Activated CD4-positive, alpha-beta memory T cell treated with anti-CD3 and anti-CD28 coated beads for 36 hours (primary cell): ENCODE results near the gene ZNF502. TPM values are rescaled to one million over a fixed set of nuclear protein-coding genes. Genes with fewer than 3 reads are reported as not detected.
"Not testable (repeated sequence)": the region's sequence is repeated elsewhere in the genome, so short reads cannot be mapped to it uniquely, and the experiment has no call there.

Source experiments
- CTCF ChIA-PET: fragments of 350-600 bp; sonication (Branson Sonifier 250); formaldehyde crosslinking; loops from one replicate; lab custom pipeline; 2021; ENCODE audit warnings: antibody characterized with exemption, inconsistent platforms; lab: Charles Lee
- POLR2A ChIA-PET: fragments of 350-600 bp; sonication (Branson Sonifier 250); formaldehyde crosslinking; loops from one replicate; lab custom pipeline; 2021; ENCODE audit warnings: antibody characterized with exemption; lab: Charles Lee
- DNase-seq: peaks from one replicate; pipeline ENCODE4 v3.0.0-alpha.2; 2020
- H3K27ac Mint-ChIP-seq: one replicate; pipeline ENCODE4 v1.8.0; 2021; ENCODE audit warnings: mixed read lengths
- H3K27me3 Mint-ChIP-seq: one replicate; pipeline ENCODE4 v1.8.0; 2021; ENCODE audit warnings: mixed read lengths
- H3K36me3 Mint-ChIP-seq: one replicate; pipeline ENCODE4 v1.8.0; 2021; ENCODE audit warnings: mixed read lengths
- H3K4me1 Mint-ChIP-seq: one replicate; pipeline ENCODE4 v1.8.0; 2021; ENCODE audit warnings: low read depth, mixed read lengths
- H3K4me3 Mint-ChIP-seq: one replicate; pipeline ENCODE4 v1.8.0; 2021; ENCODE audit warnings: mild to moderate bottlenecking, mixed read lengths
- H3K9me3 Mint-ChIP-seq: one replicate; pipeline ENCODE4 v1.8.0; 2021; ENCODE audit warnings: mixed read lengths
- intact Hi-C: fragments of 100-400 bp; cut with micrococcal nuclease; formaldehyde crosslinking; loops from one replicate; pipeline ENCODE4 v1.15.1; 2023
- total RNA-seq, 2 experiments: library from RNA; stranded (reverse); gene quantifications; one replicate each; pipeline ENCODE4 v1.2.3, GENCODE V29; 2021

Gene ZNF502
- total RNA-seq, result under 1 TPM; 0.69 to 0.77 TPM

DNA sequence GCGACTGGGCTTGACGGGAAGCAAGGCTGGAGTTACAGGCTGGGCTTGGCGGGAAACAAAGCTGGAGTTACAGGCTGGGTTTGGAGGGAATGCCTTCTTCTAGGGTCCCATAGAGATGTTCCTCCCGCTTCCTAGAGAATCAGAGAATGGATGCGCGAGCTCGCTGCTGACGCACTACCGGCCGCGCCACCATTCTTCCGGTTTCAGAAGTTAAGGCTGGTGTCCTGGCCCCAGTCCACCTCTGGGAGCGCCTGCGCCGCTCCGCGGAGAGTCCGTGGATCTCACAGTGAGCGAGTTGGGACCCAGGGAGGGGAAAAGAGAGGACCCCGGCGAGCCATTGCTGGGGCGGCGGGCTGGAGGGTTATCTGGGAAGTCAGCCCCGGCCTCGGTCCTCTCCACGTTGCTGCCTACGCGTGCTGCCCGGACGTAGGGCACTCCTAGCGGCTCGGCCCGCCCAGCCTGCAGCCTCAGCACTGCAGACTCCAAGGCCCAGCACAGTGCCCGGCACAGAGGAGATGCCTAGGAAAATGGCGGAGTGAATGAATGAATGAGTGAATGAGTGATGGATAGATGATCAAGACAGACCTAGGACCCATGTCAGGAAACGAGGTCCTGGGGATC, at the start of gene ZNF502:
Gene ZNF502 (plus strand): TSS at position 206 of the 621 bp plus-strand sequence. CDS start 7,602 bp downstream, outside the sequence.
- Mint-ChIP-seq H3K4me3 (peak within 1 kb of the TSS; percentile 80), H3K27me3 (peaks cover 12% of the 10 kb centered on the region), H3K27ac (no peak within 1 kb of the TSS), H3K9me3 (peaks cover 56% of the 10 kb centered on the region), H3K4me1 (peaks cover 3% of the 10 kb centered on the region), H3K36me3 (peaks cover 37% of the 10 kb centered on the region)
- ChIA-PET CTCF (interaction anchor here (0.8 to 1.0 kb wide), 2 partner anchors 17 to 389 kb away, joined by 3 to 5 read pairs; partner anchors contain the start of gene ZNF501), POLR2A (no interaction called here)
- intact Hi-C loops, result loop anchor here (1.0 kb wide), 1 partner anchor 17 kb away; the partner anchor contains the start of gene ZNF501
- peak; percentile 73 for DNase-seq

DNA sequence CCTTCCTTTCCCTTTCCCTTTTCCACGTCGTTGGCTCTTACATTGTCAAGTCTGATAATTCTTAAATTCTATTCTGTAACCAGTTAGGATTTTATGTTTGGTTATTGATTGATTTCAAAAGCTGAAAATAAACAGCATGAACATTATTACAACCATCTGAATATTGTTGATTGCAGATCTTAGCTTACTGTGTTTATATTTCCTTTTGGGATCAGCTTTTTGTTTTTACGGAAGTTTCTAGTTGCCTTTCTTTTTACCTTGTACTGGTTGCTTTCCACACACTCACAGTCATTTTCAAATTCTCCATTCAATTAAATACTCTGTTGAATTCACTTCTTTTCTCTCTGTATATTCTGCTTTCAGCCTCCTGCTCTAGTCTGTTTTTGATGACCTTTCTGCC, 47.3 kb upstream of the ZNF502 start:
- Mint-ChIP-seq H3K27me3 (no peaks in the 10 kb centered on the region), H3K36me3 (peaks cover 15% of the 10 kb centered on the region), H3K4me3 (no peak overlapping the region), H3K9me3 (peaks cover 34% of the 10 kb centered on the region), H3K4me1 (no peaks in the 10 kb centered on the region), H3K27ac (no peak overlapping the region)
- POLR2A ChIA-PET, result no interaction called here
- intact Hi-C loops, result no loop called here
- DNase-seq, result no peak
- CTCF ChIA-PET, result no interaction called here

DNA sequence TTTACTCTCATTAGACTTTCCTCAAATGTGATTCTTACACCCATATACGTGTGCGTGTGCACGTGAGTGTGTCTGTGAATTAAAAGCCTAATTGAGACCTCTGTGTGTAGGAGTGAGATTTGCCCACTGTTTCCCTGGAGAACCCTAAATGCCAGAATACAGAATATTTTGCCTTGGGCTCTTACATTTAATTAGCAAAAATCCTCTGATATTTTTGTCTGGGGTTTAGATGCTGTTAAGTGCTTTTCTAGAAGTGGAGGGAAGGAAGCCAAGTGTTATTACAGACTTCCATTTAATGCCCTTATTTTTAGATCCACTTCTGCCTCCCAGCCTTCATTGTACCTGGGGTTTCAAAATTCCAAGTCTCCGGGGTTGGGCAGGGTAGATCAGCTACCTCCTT, 46.1 kb upstream of the ZNF502 start:
- no peak overlapping the region for H3K27ac Mint-ChIP-seq
- peaks cover 25% of the 10 kb centered on the region for H3K9me3 Mint-ChIP-seq
- intact Hi-C loops, result no loop called here
- peaks cover 6% of the 10 kb centered on the region for H3K36me3 Mint-ChIP-seq
- H3K4me1 Mint-ChIP-seq, result no peaks in the 10 kb centered on the region
- no peak overlapping the region for H3K4me3 Mint-ChIP-seq
- POLR2A ChIA-PET, result no interaction called here
- DNase-seq, result no peak
- H3K27me3 Mint-ChIP-seq, result no peaks in the 10 kb centered on the region
- CTCF ChIA-PET, result no interaction called here

DNA sequence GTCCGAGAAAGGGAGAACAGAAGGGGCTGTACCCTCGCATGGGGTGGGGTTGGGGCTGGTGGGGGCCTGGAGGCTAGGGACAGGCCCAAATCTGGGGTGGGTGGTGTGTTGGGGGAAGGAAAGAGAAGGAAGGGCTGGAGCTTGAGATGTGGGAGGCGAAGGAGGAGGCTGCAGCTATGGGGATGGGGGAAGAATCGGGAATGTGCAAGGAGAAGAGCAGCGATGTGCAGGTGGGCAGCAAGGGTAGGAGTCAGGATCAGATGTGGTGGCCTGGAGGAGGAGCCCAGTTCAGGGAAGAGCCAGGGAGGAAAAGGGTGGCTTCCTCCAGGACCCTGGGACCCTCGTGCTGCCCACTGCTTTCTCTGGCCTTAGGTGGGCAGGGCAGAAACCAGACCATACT, 42.7 kb upstream of the ZNF502 start:
- no peak for DNase-seq
- no peak overlapping the region for H3K4me3 Mint-ChIP-seq
- H3K27me3 Mint-ChIP-seq, result no peaks in the 10 kb centered on the region
- H3K9me3 Mint-ChIP-seq, result peaks cover 28% of the 10 kb centered on the region
- POLR2A ChIA-PET, result no interaction called here
- CTCF ChIA-PET, result no interaction called here
- H3K4me1 Mint-ChIP-seq, result no peaks in the 10 kb centered on the region
- no peak overlapping the region for H3K27ac Mint-ChIP-seq
- intact Hi-C loops, result no loop called here
- H3K36me3 Mint-ChIP-seq, result peaks cover 2% of the 10 kb centered on the region

DNA sequence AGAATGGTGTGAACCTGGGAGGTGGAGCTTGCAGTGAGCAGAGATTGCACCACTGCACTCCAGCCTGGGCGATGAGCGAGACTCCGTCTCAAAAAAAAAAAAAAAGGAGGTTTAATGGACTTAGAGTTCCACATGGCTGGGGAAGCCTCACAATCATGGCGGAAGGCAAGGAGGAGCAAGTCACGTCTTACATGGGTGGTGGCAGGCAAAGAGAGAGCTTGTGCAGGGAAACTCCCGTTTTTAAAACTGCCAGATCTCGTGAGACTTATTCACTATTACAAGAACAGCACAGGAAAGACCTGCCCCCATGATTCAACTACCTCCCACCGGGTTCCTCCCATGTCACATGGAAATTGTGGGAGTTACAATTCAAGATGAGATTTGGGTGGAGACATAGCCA, 39.0 kb upstream of the ZNF502 start:
- H3K4me1 Mint-ChIP-seq, POLR2A ChIA-PET, H3K27ac Mint-ChIP-seq, CTCF ChIA-PET, DNase-seq, intact Hi-C loops, H3K4me3 Mint-ChIP-seq, H3K27me3 Mint-ChIP-seq, H3K36me3 Mint-ChIP-seq: not testable (repeated sequence)
- peaks cover 15% of the 10 kb centered on the region for H3K9me3 Mint-ChIP-seq

DNA sequence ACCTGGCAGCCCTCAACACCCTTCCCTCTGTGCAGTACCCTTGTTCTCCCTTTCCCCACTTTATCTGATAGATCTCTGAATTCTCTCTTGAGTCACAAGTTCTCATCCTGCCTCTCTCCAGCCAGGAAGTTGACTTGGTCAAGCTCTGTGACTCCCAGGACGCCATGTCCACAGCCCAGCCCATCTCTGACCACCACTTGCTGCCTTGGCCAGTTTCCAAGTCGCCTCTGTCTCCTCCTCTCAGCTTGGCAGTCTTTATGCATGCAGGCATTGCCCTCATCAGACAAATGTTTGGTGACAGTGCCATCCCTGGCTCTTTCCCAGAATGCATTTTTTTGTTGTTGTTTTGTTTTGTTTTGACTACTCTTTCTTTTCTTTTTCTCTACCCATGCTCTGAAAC, 38.2 kb upstream of the ZNF502 start:
- no peak overlapping the region for H3K4me3 Mint-ChIP-seq
- H3K27ac Mint-ChIP-seq, result no peak overlapping the region
- DNase-seq, result no peak
- peaks cover 15% of the 10 kb centered on the region for H3K9me3 Mint-ChIP-seq
- H3K36me3 Mint-ChIP-seq, result no peaks in the 10 kb centered on the region
- no peaks in the 10 kb centered on the region for H3K4me1 Mint-ChIP-seq
- H3K27me3 Mint-ChIP-seq, result no peaks in the 10 kb centered on the region
- POLR2A ChIA-PET, result no interaction called here
- intact Hi-C loops, result no loop called here
- CTCF ChIA-PET, result no interaction called here

DNA sequence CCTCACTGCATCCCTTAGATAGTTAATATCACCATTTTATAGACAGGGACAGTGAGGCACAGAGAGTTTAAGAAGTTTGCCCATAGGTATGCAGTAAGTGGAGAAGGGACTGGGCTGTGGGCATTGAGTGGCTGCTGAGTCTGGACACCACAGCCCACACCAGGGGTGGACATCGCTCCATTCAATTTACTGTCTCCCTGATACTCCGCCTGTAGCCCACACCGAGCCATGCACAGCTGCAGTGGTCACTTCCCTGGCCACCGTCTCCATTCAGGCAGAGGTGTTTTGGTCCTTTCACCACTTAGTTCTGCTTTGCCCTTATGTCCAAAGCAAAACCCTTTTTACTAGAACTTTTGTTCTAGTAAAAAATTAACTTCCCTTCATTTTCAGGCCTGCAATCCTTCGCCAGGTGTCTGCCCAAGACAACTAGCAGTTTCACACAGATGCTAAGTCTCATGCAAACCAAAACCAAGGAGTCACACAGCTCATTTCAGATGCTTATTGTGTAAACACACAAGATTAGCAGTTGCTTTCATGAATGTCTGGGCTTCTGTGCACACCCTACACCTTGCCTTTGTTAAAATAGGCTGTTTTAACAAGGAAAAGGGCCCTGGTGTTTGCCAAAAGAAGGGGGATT, 33.9 kb upstream of the ZNF502 start:
- no peak for DNase-seq
- POLR2A ChIA-PET, result no interaction called here
- peaks cover 16% of the 10 kb centered on the region for H3K36me3 Mint-ChIP-seq
- intact Hi-C loops, result no loop called here
- H3K4me3 Mint-ChIP-seq, result no peak overlapping the region
- CTCF ChIA-PET, result no interaction called here
- no peaks in the 10 kb centered on the region for H3K4me1 Mint-ChIP-seq
- H3K27me3 Mint-ChIP-seq, result peaks cover 1% of the 10 kb centered on the region
- H3K9me3 Mint-ChIP-seq, result peaks cover 31% of the 10 kb centered on the region
- H3K27ac Mint-ChIP-seq, result no peak overlapping the region

DNA sequence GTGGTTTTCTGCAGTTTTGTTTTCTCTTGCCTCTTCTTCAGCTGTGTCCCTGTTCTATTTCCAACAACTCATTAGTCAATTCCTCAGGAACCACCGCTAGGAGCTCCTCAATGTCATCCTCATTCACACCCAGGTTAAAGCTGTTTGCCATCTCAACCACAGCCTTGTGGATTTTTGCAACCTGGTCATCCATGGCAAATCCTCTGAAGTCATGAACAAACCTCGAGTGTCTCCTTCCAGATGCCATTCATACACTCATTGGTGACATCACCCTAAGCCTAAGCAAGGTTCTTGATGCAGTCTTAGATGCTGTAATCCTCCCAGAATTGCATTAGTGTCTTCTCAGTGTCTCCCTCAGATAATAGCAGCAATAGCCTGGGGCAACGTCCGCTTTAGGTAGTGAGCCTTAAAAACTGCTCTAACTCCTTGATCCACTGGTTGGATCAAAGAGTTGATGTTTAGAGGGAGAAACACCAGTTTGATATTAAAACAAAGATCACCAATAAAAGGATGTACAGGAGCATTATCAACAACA, 31.5 kb upstream of the ZNF502 start:
- H3K27me3 Mint-ChIP-seq, result peaks cover 10% of the 10 kb centered on the region
- H3K4me1 Mint-ChIP-seq, result peaks cover 11% of the 10 kb centered on the region
- peaks cover 30% of the 10 kb centered on the region for H3K9me3 Mint-ChIP-seq
- ChIA-PET POLR2A (no interaction called here), CTCF (no interaction called here)
- no peak overlapping the region for H3K27ac Mint-ChIP-seq
- intact Hi-C loops, result no loop called here
- peaks cover 36% of the 10 kb centered on the region for H3K36me3 Mint-ChIP-seq
- no peak overlapping the region for H3K4me3 Mint-ChIP-seq
- DNase-seq, result no peak

DNA sequence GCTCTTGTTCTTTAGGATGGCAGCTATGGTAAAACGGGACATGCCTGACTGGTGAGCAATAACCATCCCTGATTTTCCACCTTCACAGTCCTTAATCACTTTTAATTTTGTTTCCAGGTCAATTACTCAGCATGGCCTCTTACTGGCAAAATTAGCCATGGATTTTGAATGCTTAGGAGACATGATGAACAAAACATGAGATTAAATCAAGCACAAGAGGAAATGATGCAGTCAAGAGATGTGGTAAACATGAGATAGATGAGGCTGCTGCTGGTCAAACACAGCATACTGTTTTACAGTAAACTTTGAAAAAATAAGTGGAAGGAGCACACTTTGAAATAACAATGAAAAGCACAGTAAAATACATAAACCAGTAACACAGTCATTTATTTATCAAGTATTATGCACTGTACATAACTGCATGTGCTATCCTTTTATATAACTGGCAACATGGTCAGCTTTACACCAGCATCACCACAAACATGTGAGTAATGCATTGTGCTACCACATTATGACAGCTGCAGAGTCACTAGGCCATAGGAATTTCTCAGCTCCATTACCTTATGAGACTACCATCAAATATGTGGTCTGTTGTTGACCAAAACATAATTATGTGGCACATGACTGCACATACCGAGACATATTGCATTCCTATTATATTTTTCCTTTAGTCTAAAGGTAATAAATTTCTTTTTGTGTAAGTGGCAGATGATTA, 30.1 kb upstream of the ZNF502 start:
- Mint-ChIP-seq H3K27ac (no peak overlapping the region), H3K4me3 (no peak overlapping the region), H3K9me3 (peaks cover 39% of the 10 kb centered on the region), H3K27me3 (peaks cover 19% of the 10 kb centered on the region), H3K36me3 (peaks cover 43% of the 10 kb centered on the region), H3K4me1 (peaks cover 11% of the 10 kb centered on the region)
- intact Hi-C loops, result no loop called here
- POLR2A ChIA-PET, result no interaction called here
- DNase-seq, result no peak
- CTCF ChIA-PET, result no interaction called here

DNA sequence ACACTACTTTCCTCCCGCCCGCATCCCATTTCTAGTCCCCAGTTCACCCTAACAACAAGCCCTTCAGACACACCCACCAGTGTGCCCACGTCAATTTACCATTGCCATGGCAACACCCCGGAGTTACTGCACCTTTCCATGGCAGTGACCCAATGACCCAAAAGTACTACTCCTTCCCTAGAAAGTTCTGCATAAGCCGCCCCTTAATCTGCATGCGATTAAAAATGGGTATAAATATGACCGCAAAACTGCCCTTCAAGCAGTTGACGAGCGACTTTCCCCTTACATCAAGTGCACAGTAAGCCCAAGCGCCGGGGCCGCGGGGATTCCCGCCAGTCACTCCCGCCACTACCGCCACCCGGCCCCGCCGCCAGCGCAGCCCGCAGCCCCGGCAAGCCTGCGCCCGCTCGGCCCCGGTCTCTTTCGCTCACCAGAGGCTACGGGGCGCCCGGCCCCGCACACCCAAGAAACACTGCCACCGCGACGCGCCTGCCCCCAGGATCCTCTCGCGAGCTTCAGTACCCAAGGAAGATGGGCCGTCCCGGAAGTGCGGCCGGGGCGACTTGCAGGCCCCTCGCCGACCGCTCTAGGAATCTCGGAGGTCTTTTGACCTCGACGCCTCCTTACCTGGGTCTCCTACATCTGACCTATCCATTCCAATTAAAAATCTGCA, 27.2 kb upstream of the ZNF502 start:
- no peak overlapping the region for H3K27ac Mint-ChIP-seq
- H3K4me3 Mint-ChIP-seq, result peak overlapping the region; percentile 70
- H3K27me3 Mint-ChIP-seq, result peaks cover 30% of the 10 kb centered on the region
- DNase-seq, result peak; percentile 68
- CTCF ChIA-PET, result no interaction called here
- H3K4me1 Mint-ChIP-seq, result peaks cover 11% of the 10 kb centered on the region
- H3K36me3 Mint-ChIP-seq, result peaks cover 50% of the 10 kb centered on the region
- intact Hi-C loops, result loop anchor here (1.0 kb wide), 2 partner anchors 44 to 61 kb away; partner anchors contain the start of gene ZNF501
- POLR2A ChIA-PET, result no interaction called here
- peaks cover 41% of the 10 kb centered on the region for H3K9me3 Mint-ChIP-seq

DNA sequence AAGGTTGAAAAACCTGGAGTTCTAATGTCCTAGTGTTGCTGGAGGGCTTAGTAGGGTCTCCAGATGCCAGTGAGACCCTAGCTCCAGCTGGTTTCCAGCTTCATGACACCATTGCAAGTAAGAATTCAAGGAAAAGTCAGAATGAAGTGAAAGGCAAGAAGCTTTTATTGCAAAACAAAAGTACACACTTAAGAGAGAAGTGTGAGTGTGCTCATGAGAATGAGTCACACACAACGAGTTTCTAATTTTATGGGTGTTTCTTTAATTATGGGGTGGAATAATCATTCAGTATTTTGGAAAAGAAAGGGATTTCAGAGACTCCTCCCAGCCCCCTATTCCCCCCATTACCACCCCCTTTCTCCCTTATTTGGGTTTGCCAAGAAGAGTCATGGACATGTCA, 24.6 kb upstream of the ZNF502 start:
- DNase-seq, result no peak
- Mint-ChIP-seq H3K36me3 (peaks cover 38% of the 10 kb centered on the region), H3K27ac (no peak overlapping the region), H3K4me3 (no peak overlapping the region), H3K9me3 (peaks cover 28% of the 10 kb centered on the region), H3K27me3 (peaks cover 40% of the 10 kb centered on the region), H3K4me1 (peaks cover 11% of the 10 kb centered on the region)
- ChIA-PET CTCF (no interaction called here), POLR2A (no interaction called here)
- intact Hi-C loops, result no loop called here
